NCI-H748 treated with DMSO at 0.1 percent for 48 hours (cell line): Measurements from ENCODE around the gene ZNF322.
A peak's percentile ranks its signal among the peaks of the same experiment; 100 is the strongest.

Source experiments
- DNase-seq: peaks from one replicate; lab custom pipeline; 2025; lab: John Stamatoyannopoulos, UW

The ZNF322 gene

DNA sequence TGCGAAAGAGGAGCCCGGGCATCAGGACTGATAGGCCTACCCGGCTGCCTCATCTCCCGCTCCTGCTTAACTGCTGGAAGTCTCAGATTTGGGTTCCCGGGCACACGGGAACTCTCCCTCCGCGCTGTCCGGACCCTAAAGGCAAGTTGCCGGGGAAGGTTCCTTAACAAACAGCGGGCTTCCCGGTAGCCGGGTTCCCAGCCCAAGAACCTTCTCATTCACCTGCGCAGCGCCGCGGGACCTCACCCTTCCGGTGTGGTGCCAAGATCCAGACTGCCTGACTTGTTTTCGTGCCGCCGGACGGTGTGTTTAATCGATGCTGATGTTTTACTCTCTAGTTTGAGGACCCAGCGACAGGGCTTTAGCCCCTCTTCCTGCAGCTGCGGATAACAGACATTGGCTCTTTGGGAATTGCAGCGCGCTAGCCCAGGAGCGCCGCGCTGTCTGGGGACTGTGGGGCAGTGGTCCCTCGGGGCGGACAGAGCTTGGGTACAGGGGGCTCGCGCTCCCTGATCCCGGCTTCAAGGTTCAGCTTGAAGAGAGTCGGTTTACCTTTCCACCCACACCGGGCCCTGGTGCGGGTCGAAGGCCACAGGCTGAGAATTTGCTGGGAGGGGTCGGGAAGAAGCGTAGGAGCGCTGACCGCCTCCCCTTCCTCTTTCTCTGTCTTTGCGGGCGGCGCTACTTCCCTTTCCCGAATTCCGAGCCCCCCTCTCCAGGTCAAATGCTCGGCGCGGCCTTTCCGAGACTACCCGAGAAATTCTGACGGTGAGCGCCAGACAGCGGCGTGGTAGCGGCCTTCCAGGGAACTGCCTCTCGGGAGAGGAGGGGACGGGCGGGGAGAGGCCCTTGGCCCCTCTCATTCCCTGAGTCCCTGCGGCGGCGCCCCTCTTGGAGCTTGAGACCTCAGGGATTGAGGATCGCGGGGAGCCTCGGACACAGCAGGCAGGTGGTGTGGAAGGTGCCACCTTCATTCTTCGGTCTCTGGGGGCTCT is 45.6 kb downstream of the ZNF322 start:
- no peak for DNase-seq

DNA sequence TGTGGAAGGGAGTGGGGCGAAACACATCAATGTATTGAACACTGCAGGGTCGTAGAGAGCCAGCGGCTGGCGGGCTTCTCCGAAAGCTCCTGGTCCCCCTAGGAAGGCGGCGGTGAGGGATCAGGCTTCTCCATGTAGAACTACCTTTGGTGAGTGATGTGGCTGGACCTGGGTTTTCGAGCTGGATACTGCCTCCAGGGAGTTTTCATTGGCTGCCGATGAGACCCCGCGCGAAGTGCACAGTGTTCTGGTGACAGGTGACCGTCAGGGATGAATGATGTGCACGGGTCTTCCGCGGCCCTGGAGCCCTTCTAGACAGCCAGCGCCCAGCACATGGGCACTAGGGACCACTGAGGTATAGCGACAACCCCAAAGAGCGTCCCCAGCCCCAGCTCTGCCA is 46.3 kb downstream of the ZNF322 start:
- no peak for DNase-seq

DNA sequence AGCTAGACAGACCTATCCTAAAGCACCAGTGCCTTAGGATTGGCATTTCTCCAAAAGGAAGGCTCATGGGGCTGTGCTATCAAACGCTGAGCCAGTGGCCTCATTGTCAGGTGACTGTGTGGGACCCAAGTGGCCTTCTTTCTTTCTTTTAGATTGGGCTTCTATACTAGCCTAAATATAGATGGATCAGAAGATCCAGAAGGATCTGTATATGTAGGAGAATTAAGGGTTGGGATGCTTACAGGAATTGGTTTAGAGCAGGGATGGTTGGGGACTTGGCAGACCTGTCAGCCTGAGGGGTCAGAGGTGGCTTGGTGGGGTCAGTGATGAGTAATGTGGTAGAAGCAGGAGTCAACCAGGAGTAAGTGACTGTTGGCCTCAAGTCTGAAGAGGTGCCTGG is 47.9 kb downstream of the ZNF322 start:
- DNase-seq, result no peak

DNA sequence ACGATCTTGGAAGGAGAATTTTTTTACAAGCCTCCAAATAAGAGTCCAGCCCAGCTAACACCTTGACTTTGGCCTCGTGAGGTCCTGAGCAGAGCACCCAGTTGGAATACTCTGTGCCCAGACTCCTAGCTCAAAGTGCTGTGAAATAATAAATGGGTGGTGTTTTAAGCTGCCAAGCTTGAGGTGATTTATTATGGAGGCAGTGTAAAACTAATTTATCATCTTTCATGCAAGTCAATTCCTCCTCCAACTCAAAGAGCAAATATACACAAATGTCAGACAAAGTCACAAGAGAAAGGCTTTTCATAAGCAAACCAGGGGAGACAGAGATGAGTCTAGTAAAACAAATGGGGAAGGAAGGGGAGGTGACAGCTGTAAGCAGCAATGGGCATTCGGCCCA is 50.1 kb downstream of the ZNF322 start:
- no peak for DNase-seq

DNA sequence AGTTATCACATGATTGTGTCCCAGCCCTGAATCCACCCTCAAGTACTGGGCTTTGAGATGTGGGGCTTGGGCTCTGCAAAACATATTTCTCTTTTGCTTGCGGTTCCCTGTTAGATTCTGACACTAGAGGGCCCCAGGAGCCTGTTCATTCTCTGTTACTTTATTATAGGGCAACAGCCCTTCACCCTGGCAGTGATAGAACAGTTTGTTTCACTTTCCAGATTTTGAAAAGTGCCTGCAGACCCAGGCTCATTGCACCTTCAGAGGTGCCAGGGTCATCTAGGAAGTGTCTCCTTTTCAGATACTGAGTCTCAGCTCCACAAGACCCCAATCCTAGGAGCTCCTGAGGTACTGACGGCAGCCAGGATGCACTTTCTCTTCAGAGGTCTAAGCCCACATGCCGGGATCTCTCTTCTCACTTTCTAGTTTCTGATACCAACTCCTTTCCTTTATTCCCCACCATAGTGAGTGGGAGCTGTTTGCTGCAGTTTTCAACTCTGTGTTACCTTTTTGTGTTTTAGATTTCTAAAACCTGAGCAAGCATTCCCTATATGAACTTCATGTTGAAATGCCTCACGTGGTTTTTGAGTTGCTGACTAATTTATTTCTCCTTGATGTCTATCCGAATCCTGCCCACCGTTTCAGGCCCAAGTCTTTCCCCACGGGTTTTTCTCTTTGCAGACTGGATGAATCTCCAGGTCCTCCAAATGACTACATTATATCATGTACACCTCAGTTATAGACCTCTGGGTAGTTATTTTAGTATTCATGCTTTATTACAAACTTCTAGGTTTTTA is 51.9 kb downstream of the ZNF322 start:
- peak; percentile 84 for DNase-seq

DNA sequence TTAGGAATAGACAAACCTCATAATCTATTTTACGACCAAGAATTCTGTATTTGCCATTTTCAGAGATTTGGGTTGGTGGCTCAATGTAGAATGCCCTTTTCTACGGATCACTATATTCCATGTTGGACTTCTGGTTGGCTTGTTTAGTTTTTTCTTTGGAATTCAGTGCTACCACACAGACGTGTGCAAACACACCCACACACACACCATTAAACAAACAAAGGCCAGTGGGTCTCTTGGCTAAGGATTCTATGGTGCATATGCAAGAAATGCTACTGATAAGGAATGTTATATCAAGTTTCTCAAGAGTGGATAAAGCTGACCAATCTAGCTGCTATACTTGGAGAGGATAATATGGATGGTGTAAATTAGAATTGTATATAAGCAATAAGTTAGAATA is 54.7 kb downstream of the ZNF322 start:
- no peak for DNase-seq

DNA sequence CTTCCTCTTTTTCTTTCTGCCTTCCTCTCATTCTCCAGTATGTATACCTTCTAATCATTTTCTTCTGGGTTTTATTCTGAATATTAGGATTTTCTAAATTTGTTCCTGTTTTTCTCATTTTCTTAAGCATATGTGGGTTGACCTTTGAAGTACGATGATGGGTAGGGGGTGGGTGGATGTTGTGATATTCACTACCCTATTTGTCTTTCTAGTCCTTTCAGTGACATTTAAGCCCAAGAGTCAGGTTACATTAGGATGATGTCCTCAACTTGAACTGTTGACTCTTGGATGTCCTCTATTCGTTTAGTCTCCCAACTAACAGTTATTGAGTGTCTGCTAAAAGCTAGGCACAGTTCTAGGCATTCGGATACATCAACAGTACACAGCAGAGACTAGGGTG is 55.5 kb downstream of the ZNF322 start:
- no peak for DNase-seq

DNA sequence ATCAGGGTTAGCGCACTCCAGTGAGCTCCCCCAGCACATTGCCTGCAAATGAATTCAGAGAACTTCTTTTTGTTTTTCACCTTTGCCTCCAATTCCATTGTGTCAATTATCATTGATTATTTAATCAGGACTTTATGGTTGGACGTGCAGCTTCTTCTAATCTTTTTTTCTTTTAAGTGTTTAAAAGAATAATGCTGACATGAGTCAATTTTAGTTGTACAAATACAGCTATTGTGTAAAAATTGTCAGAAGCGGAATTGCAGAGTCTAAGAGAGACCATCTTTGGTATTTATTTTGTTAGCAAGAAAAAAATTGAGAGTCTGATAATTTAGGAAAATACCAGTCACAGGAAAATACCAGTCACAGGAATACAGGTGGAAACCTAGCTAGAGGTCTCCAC is 57.3 kb downstream of the ZNF322 start:
- DNase-seq, result no peak

DNA sequence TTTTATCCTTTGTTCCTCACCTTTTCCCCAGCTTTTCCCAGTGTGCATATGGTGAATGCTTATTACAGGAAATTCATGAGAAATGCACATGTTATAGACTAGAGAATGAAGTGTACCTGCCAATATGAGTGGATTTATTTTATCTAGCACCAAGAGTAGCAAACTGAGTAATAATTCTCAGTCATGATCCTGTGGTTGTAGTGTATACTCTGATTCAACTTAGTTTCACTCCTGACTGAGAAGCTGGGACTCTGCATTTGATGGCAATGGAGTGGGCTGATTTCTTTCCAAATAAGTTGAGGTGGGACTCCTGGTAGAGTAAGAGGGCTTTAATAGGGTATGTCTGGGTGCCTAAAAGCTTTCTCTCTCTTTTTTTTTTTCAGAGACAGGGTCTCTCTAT is 58.8 kb downstream of the ZNF322 start:
- no peak for DNase-seq

DNA sequence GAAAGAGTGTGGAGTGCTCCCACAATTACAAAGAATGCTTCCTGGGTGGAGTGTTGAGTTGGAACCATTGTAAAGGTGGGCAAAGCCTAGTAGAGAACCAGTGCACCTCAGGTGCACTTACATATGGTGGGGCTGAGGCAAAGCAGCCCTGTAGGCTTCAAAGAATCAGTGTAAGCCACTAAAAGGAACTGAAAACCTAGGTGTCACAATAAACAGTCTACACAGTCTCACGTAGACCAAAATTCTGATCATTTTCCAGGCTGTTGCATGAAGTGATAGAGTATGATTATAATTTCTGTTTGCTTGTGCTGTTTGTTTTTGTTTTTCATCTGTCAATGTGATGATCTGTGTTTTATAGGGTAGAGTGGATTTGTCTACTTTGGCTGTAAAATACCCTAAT is 60.0 kb downstream of the ZNF322 start:
- no peak for DNase-seq

DNA sequence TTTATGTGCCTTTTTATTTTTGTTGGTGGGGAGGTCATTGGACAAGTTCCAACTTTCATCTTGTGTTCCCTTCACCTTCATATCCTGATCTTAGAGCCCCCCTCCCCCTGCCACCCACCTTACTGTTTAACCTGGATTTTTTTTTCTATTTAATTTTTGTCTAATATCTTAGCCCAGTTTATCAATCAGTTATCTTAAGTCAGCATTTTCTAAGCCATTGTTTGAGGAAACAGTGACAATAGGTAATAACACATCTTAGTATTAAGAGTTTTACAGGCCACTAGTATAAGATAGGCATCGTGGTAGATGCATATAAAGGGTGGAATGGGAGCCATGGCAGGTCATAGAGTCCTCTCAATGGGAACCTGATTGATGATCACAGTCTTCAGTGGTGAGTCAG is 60.4 kb downstream of the ZNF322 start:
- no peak for DNase-seq

DNA sequence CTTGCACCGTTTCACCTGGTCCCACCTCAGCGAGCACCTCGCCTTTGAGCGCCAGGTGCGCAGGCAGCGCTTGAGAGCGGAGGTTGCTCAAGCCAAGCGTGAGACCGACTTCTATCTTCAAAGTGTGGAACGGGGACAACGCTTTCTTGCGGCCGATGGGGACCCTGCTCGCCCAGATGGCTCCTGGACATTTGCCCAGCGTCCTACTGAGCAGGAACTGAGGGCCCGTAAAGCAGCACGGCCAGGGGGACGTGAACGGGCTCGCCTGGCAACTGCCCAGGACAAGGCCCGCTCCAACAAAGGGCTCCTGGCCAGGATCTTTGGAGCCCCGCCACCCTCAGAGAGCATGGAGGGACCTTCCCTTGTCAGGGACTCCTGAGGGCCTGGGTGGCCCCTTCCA is 61.3 kb downstream of the ZNF322 start:
- no peak for DNase-seq

DNA sequence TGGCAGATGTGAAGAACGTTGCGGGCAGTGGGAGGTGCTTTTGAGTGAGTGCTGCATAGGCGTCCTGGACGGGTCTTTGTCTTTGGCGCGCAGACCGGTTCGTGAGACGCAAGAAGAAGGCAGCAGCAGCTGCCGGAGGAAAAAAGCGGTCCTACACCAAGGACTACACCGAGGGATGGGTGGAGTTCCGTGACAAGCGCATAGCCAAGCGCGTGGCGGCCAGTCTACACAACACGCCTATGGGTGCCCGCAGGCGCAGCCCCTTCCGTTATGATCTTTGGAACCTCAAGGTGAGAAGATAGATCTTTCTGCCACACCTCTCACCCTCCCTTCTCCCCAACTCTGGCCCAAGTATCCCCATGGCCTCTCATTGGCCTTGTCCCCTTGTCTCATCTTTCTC is 61.7 kb downstream of the ZNF322 start:
- no peak for DNase-seq

DNA sequence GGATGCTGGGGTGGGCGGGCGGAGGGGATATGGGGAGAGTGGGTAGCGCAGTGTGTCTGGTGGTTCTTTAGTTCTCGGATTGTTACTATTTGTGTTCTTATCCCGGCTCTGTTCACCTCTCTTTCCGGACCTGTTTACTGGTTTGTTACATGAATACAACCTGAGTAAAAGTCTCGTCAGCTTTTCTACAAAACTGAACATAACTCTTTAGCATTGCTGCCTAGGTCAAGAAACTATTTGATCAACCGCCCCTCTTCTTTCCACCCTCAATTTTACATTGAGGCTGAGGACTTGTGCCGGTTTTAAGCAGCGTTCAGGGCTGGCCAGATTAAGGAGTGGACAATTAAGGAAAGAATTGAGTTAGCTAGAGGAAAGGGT is 62.2 kb downstream of the ZNF322 start:
- no peak for DNase-seq

DNA sequence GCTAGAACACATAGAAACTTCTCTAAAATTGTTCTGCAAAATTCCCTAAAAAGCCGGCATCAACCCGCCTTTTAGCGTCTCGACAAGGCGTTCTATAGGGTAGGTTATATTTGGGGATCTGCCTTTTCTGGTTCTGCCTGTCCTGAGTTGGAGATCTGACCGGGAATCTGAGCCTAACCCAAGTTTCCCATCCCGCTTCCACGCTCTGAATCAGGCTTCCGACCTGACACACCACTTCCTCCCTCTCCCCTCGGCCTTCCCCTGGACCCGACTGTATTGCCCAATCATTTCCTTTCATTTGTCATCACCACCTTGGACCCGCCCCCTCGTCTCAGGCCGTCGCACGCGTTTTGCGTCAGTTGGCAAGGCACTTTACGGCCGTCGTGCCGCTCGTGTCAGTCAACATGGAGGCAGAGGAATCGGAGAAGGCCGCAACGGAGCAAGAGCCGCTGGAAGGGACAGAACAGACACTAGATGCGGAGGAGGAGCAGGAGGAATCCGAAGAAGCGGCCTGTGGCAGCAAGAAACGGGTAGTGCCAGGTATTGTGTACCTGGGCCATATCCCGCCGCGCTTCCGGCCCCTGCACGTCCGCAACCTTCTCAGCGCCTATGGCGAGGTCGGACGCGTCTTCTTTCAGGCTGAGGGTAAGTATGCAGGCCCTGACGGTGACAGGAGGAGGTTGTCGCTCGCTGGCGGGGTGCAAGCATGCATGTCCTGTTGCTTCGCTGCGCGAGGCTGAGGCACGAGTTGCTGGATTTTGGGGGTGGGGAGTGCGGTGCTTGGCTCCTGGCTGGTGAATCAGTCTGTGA is 62.8 kb downstream of the ZNF322 start, which contains the start of gene ABT1:
TSS of gene ABT1 (plus strand) at position 375 of the 810 bp plus-strand sequence. CDS start at position 405, 30 bp downstream.
- peak; percentile 99 for DNase-seq

DNA sequence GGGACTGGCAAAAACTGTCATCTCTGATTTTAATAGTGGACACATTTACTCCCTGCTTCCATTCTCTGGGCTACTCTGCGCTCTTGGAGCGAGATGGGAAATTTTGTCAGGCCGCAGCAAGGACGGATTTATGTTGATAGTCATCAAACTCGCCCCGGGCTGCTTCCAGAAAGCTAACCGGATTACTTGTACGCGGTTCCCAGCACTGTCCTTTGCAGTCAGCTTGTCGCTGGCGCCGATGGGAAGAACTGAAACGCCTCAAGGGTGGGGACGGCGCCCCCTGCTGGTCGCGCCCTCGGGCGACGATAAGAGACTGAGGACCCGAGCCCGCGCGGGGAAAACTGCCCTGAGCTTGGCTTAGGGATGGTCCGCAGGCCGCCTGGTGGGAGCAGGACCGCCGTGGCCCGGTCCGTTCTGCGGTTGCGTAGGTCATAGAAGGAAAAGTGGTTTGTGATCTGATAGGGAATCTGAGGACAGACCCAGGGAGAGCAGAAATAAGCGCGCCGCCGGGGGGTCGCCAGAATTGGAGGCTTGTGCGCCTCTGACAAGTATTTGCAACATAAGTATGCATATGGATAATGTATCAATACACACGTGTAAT is 63.8 kb downstream of the ZNF322 start:
- peak; percentile 96 for DNase-seq

DNA sequence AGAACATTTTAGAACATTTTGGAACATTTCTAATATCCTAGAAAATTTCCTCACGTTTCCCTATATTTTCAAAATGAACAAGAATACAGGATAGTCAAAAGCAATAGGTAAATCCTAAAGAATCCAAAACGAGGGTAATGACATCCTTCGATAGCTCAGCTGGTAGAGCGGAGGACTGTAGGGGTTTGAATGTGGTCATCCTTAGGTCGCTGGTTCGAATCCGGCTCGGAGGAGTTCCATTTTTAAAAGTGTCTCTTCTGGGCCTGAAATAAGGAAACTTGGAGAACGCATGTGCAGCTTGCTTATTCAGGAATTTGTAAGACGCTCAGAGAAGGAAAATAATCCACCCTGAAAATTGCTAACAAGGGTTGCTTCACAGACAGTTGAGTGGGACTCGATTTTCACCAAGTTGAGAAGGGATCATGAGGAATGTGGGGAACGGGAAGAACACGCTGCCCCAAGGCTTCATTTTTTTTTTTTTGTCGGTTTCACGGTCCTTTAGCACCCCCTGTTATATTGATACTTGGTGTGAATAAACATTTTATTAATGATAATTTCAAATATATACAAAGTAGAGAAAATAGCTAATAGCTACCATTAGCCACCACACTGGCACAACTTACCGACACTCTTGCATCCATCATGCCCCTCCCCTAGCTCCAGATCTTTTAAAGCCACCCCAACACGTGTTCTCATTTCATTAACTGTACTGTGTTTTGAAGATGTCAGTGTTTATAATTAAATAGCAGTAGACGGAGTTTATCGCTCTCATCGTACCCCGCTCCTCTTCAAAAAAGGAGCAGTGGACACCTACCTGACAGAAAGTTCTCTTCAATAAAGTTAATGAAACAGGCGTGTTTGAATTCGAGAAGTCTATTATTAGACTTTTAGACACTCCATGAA is 64.6 kb downstream of the ZNF322 start:
- DNase-seq, result no peak

DNA sequence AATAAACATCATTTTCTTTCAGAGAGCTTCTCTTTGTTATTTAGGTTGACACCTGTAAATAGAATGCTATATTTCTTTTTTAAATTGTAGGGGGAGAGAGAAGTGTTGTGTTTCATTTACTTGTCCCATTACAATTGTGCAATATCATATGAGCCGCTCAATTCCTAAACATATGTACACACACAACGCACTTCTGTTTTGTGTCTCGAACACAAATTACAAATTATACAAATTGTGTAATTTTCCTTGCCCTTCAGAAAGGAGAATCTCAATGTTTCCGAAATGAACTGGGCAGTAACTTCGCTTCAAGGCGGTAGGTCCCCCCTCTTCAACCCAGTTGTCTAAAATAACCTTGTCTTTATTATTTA is 65.4 kb downstream of the ZNF322 start:
- DNase-seq, result no peak

DNA sequence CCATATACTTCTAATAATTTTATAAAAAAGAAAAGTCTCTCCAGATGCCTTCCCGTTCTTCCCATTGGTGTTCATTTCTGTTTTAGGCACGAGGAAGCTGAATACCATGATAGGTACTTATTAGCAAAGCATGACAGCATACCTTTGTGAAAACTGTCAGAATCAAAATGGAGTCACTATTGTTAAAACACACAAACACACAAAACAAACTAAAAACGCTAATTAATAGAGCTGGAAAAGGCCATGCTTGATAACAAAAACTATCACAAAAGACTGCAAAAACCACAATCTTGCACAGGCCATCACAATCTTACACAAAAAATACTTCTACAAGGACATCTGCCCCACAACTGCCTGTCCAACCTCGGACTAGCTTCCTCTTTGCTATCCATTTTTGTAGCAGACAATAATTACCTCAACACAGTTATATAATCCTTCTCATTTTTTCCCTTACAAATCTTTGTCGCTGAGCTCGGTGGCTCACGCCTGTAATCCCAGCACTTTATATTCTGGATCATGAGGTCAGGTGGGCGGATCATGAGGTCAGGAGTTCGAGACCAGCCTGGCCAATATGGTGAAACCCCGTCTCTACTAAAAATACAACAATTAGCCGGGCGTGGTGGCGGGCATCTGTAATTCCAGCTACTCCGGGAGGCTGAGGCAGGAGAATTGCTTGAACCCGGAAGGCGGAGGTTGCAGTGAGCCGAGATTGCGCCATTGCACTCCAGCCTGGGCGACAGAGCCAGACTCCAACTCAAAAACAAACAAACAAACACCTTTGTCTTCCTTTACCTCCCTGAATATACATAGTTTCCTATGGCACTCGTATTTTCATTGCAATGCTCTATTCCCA is 66.0 kb downstream of the ZNF322 start:
- no peak for DNase-seq

DNA sequence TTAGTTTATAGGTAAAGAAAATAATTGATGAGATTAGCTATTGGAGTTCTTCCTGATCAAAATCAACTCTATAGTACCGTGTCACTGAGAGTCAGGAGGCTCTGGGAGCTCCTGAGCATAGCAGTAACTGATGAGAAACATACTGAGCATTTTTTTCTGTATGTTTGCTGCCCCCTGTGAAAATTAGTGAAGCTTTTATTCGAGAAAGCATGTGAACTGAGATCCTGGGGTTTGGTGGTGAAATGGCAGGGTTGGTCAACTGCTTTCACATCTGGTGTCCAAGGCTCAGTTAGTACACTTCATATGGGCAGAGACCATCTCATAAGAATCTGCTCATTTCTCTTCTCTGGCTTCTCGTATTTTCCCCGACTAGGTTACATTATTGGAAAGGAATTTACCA is 66.9 kb downstream of the ZNF322 start:
- DNase-seq, result no peak
